Measurements from ENCODE around the gene EGLN2. TPM values are rescaled to one million over a fixed set of nuclear protein-coding genes. Genes with fewer than 3 reads are reported as not detected.
"Not testable (repeated sequence)": the region's sequence is repeated elsewhere in the genome, so short reads cannot be mapped to it uniquely, and the experiment has no call there.

The EGLN2 gene
- polyA plus RNA-seq, 1 donor from 2014 or later, result 181 TPM

DNA sequence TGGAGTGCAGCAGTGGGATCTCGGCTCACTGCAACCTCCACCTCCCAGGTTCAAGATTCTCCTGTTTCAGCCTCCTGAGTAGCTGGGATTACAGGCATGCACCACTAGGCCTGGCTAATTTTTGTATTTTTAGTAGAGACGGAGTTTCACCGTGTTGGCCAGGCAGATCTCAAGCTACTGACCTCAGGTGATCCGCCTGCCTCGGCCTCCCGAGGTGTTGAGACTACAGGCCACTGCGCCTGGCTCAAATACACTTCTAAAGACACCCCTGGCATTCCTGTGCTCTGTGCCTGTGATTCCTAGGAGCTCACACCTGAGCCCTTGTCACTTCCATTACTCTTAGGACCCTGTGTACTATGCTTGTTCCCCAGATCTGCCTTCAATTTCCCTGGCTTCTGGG, 13.6 kb downstream of the EGLN2 start:
- not testable (repeated sequence) for H3K9me3 Mint-ChIP-seq, H3K27me3 Mint-ChIP-seq, H3K36me3 Mint-ChIP-seq
- Mint-ChIP-seq H3K4me3 (peak overlapping the region; percentile 88 to 99 (median 97)), H3K27ac (peak overlapping the region in 2 of 3 donors; percentile 86 to 95), H3K4me1 (peaks cover 18 to 26% (median 20%) of the 10 kb centered on the region in 3 donors)

DNA sequence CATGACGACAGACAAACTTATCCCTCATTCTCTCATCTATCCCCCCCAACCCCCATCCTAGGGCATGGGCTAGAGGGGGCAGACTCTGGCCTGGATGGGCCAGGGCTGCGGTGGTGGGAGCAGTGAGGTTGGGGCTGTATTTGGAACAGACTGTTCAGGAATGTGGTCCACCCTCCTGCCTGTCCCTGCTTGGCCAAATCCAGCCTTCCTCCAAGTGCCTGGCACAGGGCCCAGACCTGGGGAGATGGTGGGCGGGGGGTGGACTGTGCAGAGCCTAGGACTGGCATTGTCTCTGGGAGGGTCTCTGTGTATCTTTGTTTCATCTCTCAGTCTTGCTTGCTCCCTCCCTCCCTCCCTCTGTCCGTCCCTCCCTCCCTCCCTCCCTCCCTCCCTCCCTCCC, 14.2 kb downstream of the EGLN2 start:
- Mint-ChIP-seq H3K27ac (peak overlapping the region in 2 of 3 donors; percentile 35 to 95), H3K36me3 (peaks cover 3% of the 10 kb centered on the region), H3K4me3 (peak overlapping the region in 2 of 4 donors; percentile 97), H3K27me3 (peaks cover 2% of the 10 kb centered on the region), H3K4me1 (peaks cover 16 to 25% (median 19%) of the 10 kb centered on the region in 3 donors), H3K9me3 (no peaks in the 10 kb centered on the region)

DNA sequence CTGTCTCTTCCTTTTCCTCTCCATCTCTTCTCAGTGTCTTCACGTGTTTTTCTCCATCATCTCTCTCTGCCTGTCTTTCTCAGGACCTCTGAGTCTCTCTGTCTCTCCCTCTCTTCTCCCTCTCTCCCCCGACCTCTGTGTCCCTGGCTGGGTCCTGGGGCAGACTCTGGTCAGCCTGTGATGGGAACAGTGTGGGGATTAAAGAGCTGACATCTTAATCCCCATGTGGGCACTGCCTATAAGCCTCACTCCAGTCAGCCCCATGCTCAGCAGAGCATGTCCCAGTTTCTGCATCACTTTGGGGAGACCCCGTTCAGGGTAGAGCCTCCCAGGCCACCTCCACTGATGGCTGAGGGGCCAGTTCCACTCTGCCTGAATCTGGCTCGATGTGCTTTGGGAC, 16.2 kb downstream of the EGLN2 start:
- peaks cover 2% of the 10 kb centered on the region for H3K27me3 Mint-ChIP-seq
- peaks cover 31 to 39% (median 33%) of the 10 kb centered on the region in 3 donors for H3K4me1 Mint-ChIP-seq
- peaks cover 3% of the 10 kb centered on the region for H3K36me3 Mint-ChIP-seq
- peak overlapping the region in 1 of 3 donors; percentile 10 for H3K27ac Mint-ChIP-seq
- no peak overlapping the region for H3K4me3 Mint-ChIP-seq
- no peaks in the 10 kb centered on the region for H3K9me3 Mint-ChIP-seq

DNA sequence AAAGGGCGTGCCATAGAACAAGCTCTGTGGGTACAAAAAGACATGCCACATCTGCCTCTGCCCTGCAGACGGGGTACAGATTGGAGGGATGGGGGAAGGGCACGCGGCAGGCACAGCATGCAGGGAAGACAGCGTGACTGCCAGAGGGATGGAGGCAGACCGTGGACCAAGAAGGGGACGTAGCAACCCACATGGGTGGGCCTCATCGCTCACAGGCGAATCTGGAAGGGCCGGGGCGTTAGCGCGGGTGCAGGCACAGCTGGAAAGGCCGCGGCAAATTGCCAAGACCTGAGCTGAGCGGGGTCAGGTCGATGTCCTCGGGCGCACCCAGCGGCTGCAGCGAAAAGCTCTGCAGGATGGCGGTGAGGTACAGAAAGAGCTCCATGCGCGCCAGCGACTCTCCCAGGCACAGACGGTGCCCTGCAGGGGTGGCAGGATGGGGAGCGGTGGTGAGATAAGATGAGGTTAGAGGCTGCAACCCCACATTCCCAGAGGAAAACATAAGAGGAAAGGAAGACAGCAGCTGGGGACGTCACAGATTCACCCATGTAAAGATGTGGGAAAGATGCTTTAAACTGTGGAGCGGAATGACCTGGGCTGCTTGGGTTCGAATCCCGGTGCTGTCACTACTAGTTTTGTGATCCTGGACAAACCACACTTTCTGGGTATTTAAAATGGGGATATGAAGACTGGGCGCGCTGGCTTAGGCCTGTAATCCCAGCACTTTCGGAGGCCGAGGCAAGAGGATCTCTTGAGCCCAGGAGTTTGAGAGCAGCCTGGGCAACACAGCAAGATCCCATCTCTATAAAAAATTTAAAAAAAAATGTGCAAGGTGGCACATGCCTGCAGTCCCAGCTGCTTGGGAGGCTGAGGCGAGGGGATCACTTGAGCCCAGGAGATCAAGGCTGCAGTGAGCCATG, 19.7 kb downstream of the EGLN2 start:
- peaks cover 17 to 29% (median 28%) of the 10 kb centered on the region in 3 donors for H3K4me1 Mint-ChIP-seq

DNA sequence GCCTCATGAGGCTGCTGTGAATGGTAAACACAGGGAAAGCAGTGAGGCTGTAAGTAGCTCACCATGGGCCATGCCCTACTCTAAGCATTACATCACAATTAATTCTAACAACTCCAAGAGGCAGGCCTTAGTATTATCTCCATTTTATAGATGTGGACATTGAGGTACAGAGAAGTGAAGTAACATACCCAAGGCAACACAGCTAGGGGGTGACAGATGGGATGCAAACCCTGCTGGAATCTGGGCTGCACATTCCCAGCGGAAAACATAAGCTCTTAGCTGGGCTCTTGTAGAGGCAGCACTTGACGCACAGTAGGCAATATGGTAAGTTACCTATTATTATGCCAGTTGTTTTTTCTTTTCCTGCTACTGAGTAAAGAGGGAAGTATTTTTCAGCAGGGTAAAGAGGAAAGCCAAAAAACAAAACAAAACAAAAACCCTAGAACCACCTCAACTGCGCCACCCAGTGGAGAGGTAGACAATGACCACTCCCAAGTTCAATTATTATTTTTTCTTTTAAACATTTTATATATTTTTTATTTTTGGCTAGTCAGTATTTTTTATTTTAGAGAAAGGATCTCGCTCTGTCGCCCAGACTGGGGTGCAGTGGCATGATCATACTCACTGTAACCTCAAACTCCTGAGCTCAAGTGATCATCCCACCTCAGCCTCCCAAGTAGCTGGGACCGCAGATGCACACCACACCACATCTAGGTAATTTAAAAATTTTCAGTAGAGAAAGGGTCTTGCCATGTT, 20.7 kb downstream of the EGLN2 start:
- H3K4me1 Mint-ChIP-seq, result peaks cover 17 to 29% (median 26%) of the 10 kb centered on the region in 3 donors
- H3K27me3 Mint-ChIP-seq, H3K36me3 Mint-ChIP-seq, H3K9me3 Mint-ChIP-seq: not testable (repeated sequence)
- H3K4me3 Mint-ChIP-seq, result peak overlapping the region; percentile 1 to 73 (median 42)
- H3K27ac Mint-ChIP-seq, result peak overlapping the region; percentile 59 to 78 (median 70)

More for the DNA sequence above, 19.7 kb downstream of the EGLN2 start:
- H3K27me3 Mint-ChIP-seq, H3K36me3 Mint-ChIP-seq, H3K9me3 Mint-ChIP-seq: not testable (repeated sequence)
- peak overlapping the region; percentile 70 to 78 (median 78) for H3K27ac Mint-ChIP-seq
- peak overlapping the region; percentile 79 to 94 (median 87) for H3K4me3 Mint-ChIP-seq

DNA sequence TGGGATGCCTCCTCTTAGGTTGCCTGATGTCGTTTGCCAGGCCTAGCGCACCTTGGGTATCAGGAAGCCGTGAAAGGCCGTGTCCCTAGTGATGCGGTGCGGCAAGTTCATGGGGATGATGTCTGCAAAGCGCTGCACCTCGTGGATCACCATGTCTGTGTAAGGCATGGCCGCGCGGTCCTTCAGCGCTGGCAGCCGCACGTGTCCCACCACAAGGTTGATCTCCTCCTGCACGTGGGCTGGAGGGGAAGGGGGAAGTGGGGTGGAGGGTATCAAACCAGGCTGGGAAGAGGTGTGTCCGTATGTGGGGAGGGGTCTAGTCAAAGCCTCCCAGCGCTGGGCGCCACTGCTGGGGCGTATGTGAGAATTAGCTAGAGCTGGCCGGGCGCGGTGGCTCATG, 23.2 kb downstream of the EGLN2 start:
- Mint-ChIP-seq H3K27me3 (no peaks in the 10 kb centered on the region), H3K36me3 (peaks cover 7% of the 10 kb centered on the region), H3K4me1 (peaks cover 17 to 27% (median 23%) of the 10 kb centered on the region in 3 donors), H3K9me3 (peaks cover 0 to 2% (median 0%) of the 10 kb centered on the region in 3 donors), H3K27ac (no peak overlapping the region), H3K4me3 (peak overlapping the region in 1 of 4 donors; percentile 12)

DNA sequence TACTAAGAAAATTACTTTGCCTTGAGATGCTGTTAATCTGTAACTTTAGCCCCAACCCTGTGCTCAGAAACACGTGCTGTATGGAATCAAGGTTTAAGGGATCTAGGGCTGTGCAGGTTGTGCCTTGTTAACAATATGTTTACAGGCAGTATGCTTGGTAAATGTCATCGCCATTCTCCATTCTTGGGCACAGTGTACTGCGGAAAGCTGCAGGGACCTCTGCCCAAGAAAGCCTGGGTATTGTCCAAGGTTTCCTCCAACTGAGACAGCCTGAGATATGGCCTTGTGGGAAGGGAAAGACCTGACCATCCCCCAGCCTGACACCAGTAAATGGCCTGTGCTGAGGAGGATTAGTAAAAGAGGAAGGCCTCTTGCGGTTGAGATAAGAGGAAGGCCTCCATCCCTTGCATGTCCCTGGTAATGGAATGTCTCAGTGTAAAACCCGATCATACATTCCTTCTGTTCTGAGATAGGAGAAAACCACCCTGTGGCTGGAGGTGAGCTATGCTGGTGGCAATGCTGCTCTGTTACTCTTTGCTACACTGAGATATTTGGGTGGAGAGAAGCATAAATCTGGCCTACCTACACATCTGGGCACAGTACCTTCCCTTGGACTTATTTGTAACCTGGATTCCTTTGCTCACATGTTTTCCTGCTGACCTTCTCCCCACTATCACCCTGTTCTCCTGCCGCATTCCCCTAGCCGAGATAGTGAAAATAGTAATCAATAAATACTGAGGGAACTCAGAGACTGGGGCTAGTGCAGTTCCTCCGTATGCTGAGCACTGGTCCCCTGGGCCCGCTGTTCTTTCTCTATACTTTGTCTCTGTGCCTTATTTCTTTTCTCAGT, 23.9 kb downstream of the EGLN2 start:
- not testable (repeated sequence) for H3K27me3 Mint-ChIP-seq, H3K4me3 Mint-ChIP-seq, H3K36me3 Mint-ChIP-seq, H3K9me3 Mint-ChIP-seq, H3K27ac Mint-ChIP-seq
- peaks cover 17 to 25% (median 23%) of the 10 kb centered on the region in 3 donors for H3K4me1 Mint-ChIP-seq

DNA sequence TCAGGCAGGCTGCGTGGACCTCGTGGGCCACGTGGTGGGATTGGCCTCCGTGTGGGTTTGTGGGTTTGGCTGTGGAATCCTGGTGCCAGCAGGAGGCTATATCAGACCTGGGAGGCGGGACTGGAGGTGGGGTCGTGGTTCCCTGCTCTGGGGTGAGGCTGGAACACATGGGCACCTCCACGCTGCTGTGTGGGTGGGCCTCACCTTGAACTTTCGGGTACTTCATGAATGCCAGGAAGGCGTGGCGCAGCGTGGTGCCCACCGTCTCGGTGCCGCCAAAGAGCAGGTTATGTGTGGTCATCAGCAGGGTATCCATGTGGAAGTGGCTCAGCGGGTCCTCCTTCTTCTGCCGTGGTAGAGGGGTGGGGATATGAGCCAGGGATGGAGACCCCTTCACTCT, 25.9 kb downstream of the EGLN2 start:
- H3K27me3 Mint-ChIP-seq, H3K4me3 Mint-ChIP-seq, H3K9me3 Mint-ChIP-seq: not testable (repeated sequence)
- Mint-ChIP-seq H3K27ac (peak overlapping the region in 2 of 3 donors; percentile 16 to 37), H3K36me3 (peaks cover 19% of the 10 kb centered on the region), H3K4me1 (peaks cover under 1 to 11% (median 8%) of the 10 kb centered on the region in 3 donors)

DNA sequence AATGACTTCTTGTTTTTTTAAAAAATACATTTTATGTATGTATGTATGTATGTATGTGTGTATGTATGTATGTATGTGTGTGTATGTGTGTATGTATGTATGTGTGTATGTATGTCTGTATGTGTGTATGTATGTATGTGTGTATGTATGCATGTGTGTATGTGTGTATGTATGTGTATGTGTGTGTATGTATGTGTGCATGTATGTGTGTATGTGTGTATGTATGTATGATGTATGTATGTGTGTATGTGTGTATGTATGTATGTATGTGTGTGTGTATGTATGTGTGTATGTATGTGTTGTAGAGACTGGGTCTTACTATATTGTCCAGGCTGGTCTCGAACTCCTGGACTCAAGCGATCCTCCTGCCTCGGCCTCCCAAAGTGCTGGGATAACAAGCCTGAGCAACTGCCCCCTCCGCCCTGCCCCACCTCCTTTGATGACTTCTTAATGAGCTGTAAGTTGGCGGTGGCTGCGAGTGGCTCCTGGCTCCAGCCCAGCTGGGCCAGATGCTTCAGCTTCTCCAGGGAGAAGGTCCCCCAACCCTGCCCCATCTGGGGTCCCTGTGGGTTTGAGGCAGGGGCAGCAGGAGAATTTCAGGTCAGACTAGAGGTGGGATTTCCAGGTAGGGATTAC, 26.6 kb downstream of the EGLN2 start:
- not testable (repeated sequence) for H3K4me3 Mint-ChIP-seq, H3K27me3 Mint-ChIP-seq, H3K9me3 Mint-ChIP-seq
- peak overlapping the region in 1 of 3 donors; percentile 37 for H3K27ac Mint-ChIP-seq
- H3K4me1 Mint-ChIP-seq, result peaks cover 0 to 11% (median 8%) of the 10 kb centered on the region in 3 donors
- H3K36me3 Mint-ChIP-seq, result peaks cover 23% of the 10 kb centered on the region

DNA sequence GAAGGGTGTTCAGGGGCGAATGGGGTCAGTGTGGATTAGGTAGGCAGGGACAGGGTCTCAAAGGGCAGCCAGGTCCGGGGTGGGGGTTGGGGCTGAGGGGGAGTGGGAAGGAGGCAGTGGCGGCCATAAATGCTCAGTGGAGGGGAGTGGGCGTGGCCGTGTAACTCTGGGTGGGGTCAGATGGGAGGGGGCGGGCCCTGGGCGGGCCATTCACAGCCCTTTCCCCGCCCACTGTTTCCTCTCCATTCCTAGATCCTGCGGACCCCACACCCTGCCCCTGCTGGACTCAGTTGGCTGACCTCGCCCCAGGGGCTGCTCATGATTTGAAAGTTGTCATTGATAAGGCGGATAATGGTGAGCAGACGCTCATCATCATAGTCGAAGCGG, 27.3 kb downstream of the EGLN2 start:
- not testable (repeated sequence) for H3K9me3 Mint-ChIP-seq, H3K4me3 Mint-ChIP-seq, H3K27me3 Mint-ChIP-seq
- Mint-ChIP-seq H3K36me3 (peaks cover 25% of the 10 kb centered on the region), H3K27ac (peak overlapping the region in 1 of 3 donors; percentile 41), H3K4me1 (peaks cover 0 to 11% (median 8%) of the 10 kb centered on the region in 3 donors)

DNA sequence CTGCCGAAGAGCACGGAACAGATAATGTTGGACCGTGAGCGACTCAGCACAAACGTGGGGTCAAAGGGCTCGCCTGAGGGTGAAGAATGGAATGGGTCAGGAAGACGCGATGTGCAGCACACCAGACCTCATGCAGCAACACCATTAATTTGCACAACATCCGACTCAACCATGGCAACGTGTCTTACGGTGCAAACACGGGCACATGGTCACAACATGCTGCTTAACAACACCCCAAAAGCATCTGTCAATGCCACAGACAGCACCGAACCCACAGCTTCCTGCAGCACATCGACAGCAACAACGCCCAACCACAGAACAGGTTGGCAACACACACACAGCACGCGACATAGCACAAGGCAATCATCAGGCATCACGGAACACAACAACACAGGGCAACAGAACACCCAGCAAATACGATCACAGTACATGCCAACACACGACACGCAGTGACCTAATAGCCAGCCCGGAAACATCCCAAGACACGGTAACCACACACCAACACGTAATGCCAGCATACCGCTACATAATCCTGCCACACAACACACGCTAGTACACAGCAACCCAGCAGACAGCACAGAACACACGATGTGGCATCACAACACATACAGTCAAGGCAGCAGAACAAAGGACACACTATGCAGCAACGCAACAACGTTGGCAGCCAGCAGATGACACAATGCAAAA, 27.9 kb downstream of the EGLN2 start:
- H3K27ac Mint-ChIP-seq, result peak overlapping the region in 2 of 3 donors; percentile 41
- peaks cover 0 to 11% (median 8%) of the 10 kb centered on the region in 3 donors for H3K4me1 Mint-ChIP-seq
- H3K9me3 Mint-ChIP-seq, H3K4me3 Mint-ChIP-seq, H3K27me3 Mint-ChIP-seq: not testable (repeated sequence)
- peaks cover 25% of the 10 kb centered on the region for H3K36me3 Mint-ChIP-seq

DNA sequence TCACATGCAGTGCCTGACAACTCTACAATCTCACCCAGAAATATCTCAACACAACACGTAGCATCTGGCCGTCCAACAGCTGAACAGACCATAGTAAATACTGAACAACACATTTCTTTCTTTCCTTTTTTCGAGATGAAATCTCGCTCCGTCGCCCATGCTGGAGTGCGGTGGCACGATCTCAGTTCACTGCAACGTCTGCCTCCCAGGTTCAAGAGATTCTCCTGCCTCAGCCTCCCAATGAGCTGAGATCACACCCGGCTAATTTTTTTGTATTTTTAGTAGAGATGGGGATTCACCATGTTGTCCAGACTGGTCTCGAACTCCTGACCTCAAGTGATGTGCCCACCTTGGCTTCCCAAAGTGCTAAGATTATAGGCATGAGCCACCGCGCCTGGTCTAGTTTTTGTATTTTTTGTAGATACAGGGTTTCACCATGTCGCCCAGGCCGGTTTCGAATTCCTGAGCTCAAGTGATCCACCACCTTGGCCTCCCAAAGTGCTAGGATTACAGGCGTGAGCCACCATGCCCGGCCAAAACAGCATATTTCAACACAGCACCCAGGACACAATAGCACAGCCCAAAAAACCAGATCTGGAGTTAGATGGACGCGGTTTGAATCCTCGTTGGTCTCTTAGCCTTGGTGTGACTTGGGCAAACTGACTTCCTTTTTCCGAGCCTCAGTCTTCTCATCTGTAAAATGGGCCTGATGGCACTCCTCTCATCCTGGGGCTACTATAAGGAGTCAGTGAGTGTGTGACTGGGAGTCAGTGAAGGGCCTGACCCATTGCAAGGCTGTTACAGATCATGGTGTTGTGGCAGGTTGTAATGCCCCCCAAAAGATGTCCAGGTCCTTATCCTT, 28.6 kb downstream of the EGLN2 start:
- peaks cover 0 to 8% (median 5%) of the 10 kb centered on the region in 3 donors for H3K4me1 Mint-ChIP-seq
- H3K36me3 Mint-ChIP-seq, result peaks cover 25% of the 10 kb centered on the region
- no peaks in the 10 kb centered on the region for H3K27me3 Mint-ChIP-seq
- H3K4me3 Mint-ChIP-seq, result no peak overlapping the region
- H3K27ac Mint-ChIP-seq, result no peak overlapping the region
- H3K9me3 Mint-ChIP-seq, result peaks cover 0 to 4% (median 3%) of the 10 kb centered on the region in 3 donors

DNA sequence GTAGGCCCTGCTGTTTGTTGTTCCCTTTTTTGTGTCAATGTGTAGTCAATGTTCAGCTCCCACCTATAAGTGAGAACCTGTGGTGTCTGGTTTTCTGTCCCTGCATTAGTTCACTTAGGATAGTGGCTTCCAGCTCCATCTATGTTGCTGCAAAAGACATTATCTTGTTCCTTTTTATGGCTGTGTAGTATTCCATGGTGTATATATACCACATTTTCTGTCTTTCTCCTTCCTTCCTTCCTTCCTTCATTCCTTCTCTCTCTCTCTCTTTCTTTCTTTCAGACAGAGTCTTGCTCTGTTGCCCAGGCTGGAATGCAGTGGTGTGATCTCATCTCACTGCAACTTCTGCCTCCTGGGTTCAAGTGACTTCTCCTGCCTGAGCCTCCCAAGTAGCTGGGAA, 30.2 kb downstream of the EGLN2 start:
- peaks cover 0 to 2% (median 0%) of the 10 kb centered on the region in 3 donors for H3K4me1 Mint-ChIP-seq
- H3K4me3 Mint-ChIP-seq, result no peak overlapping the region
- H3K36me3 Mint-ChIP-seq, result peaks cover 25% of the 10 kb centered on the region
- peak overlapping the region in 1 of 3 donors; percentile 63 for H3K27ac Mint-ChIP-seq
- peaks cover 0 to 4% (median 3%) of the 10 kb centered on the region in 3 donors for H3K9me3 Mint-ChIP-seq
- H3K27me3 Mint-ChIP-seq, result no peaks in the 10 kb centered on the region
